ENCODE measurements around the gene ORAI3.
A peak's percentile ranks its signal among the peaks of the same experiment; 100 is the strongest.

The ORAI3 gene

GRCh38 chr16:30991052-30991451 is 42.2 kb downstream of the ORAI3 start (continued):
- TF ChIP-seq HOXA7 (CRISPR knock-in tag; IDR thresholded peaks at IDR 0.05; ENCODE audit: borderline replicate concordance): no peak
- TF ChIP-seq ZNF302 (tag by site-specific recombination; IDR thresholded peaks at IDR 0.05; ENCODE audit: low read depth): no peak
- no peak for TF ChIP-seq ZBTB21 (tag by site-specific recombination; IDR thresholded peaks at IDR 0.05)

DNA sequence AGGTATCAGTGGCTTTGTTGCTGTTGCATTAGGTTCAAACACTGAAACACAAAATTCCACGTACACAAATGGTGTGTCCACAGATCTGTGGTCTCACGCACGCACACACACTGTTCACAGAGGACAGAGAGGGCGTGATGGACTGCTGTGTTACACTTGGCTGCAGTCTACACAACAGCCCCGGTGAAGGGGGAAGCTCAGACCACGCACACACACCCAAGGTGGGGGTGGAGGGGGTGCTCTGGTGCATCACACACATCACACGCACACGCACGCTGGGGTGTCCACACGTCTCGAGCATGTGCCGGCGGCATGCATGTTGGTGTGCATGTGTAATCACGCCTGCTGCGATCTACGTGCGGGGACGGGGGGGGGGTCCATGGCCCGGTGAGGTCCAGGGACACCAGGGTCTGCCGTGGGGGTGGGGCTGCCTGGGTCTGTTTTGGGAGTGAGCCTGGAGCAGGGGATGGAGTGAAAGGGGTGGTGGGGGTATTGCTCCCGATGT is 43.5 kb downstream of the ORAI3 start:
- TF ChIP-seq ZNF324 (tag by site-specific recombination; IDR thresholded peaks at IDR 0.05) (no peak), ZNF366 (tag by site-specific recombination; conservative IDR thresholded peaks at IDR 0.05) (no peak), ZNF791 (tag by site-specific recombination; IDR thresholded peaks at IDR 0.05) (no peak), ZXDB (tag by site-specific recombination; IDR thresholded peaks at IDR 0.05) (no peak), ZNF2 (tag by site-specific recombination; IDR thresholded peaks at IDR 0.05) (no peak), HOXA7 (CRISPR knock-in tag; IDR thresholded peaks at IDR 0.05; ENCODE audit: borderline replicate concordance) (no peak), ZNF391 (tag by site-specific recombination; IDR thresholded peaks at IDR 0.05; ENCODE audit: borderline replicate concordance, low read depth) (no peak), IKZF3 (tag by site-specific recombination; IDR thresholded peaks at IDR 0.05) (no peak), ZBTB17 (tag by site-specific recombination; IDR thresholded peaks at IDR 0.05) (no peak)
- H3K4me1 ChIP-seq (ENCODE audit: control insufficient read depth, insufficient read depth, low read length): no peaks in the 10 kb centered on the region
- no peak overlapping the region for H3K4me3 ChIP-seq (ENCODE audit: low read depth, low read length)
- CTCF ChIA-PET: interaction anchor here (0.6 kb wide), 1 partner anchor 126 kb away, joined by 3 read pairs; no protein-coding TSS in a partner anchor
- POLR2A ChIA-PET: interaction anchor here (1.4 kb wide), 1 partner anchor 9 kb away, joined by 3 read pairs; no protein-coding TSS in a partner anchor
- peaks cover 0 to 5% of the 10 kb centered on the region in 2 experiments; a peak in 1 of 3 replicates for H3K36me3 ChIP-seq (ENCODE audit: control insufficient read depth in 2 of 2, insufficient read depth in 1 of 2, low read length in 2 of 2)
- H3K27ac ChIP-seq (ENCODE audit: extremely low read depth, low read depth, low read length): no peak overlapping the region
- H3K9me3 ChIP-seq (ENCODE audit: control insufficient read depth, insufficient read depth, low read depth, low read length): no peaks in the 10 kb centered on the region

DNA sequence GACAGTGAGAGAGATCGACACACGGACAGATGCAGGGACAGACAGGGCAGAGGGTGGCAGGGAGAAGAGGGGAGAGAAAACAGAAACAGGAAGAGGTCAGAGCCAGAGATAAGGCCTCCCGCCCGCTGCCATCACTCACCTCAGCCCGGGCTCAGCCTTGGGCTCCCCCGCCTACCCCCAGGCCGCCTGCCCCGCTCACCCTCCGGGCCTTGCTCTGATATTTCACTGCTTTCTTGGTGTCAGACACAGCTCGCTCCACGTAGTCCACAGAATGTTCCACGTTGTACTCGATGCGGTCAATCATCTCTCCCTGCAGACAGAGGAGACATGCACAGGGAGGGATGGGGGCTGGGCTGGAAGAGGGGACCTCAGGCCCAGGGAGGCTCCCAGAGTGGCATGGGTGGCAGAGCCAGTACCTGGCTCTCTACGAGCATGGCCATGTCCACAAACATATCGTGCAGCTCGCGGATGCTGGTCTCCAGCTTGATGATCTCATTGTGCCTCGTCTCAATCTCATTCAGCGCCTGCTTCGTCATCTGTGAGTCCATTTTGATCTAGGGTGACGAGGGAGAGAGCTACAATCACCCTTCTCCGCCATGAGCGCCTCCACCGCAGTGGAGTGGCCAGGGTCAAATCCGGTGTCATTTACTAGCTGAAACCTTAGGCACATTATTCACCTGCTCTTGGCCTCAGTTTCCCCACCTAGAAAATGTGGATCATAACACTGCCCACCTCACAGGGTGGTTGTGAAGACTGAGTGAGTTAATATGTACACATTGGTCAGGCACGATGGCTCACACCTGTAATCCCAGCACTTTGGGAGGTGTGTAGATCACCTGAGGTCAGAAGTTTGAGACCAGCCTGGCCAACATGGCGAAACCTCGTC is 44.3 kb downstream of the ORAI3 start:
- no peak overlapping the region for H3K4me3 ChIP-seq (ENCODE audit: low read depth, low read length)
- ChIA-PET CTCF (interaction anchor here (1.1 to 3.0 kb wide), 3 partner anchors 8 to 149 kb away, joined by 4 to 23 read pairs (median 7); partner anchors contain the start of gene HSD3B7), POLR2A (interaction anchor here (1.4 kb wide), 1 partner anchor 10 kb away, joined by 3 read pairs; no protein-coding TSS in a partner anchor)
- H3K27ac ChIP-seq (ENCODE audit: extremely low read depth, low read depth, low read length): no peak overlapping the region
- H3K9me3 ChIP-seq (ENCODE audit: control insufficient read depth, insufficient read depth, low read depth, low read length): no peaks in the 10 kb centered on the region
- H3K4me1 ChIP-seq (ENCODE audit: control insufficient read depth, insufficient read depth, low read length): peaks cover 5% of the 10 kb centered on the region; the same call in 1 of the 2 replicates
- TF ChIP-seq ZNF266 (tag by site-specific recombination; IDR thresholded peaks at IDR 0.05; ENCODE audit: low read depth) (no peak), KLF10 (tag by site-specific recombination; IDR thresholded peaks at IDR 0.05) (no peak), ZBTB17 (tag by site-specific recombination; IDR thresholded peaks at IDR 0.05) (peak; percentile 18; the same call in 1 of the 2 replicates), KLF7 (tag by site-specific recombination; IDR thresholded peaks at IDR 0.05; ENCODE audit: borderline replicate concordance) (no peak), ZBTB8A (tag by site-specific recombination; IDR thresholded peaks at IDR 0.05) (no peak), ZFP37 (tag by site-specific recombination; IDR thresholded peaks at IDR 0.05) (no peak), SP2 (tag by site-specific recombination; IDR thresholded peaks at IDR 0.05) (0 out of 2 replicates have a peak, but pooled peaks have one; percentile 13), SALL2 (tag by site-specific recombination; IDR thresholded peaks at IDR 0.05; ENCODE audit: borderline replicate concordance) (no peak)
- TF ChIP-seq, protein P1, sequence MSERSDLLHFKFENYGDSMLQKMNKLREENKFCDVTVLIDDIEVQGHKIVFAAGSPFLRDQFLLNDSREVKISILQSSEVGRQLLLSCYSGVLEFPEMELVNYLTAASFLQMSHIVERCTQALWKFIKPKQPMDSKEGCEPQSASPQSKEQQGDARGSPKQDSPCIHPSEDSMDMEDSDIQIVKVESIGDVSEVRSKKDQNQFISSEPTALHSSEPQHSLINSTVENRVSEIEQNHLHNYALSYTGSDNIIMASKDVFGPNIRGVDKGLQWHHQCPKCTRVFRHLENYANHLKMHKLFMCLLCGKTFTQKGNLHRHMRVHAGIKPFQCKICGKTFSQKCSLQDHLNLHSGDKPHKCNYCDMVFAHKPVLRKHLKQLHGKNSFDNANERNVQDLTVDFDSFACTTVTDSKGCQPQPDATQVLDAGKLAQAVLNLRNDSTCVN (tag by site-specific recombination; optimal IDR thresholded peaks at IDR 0.05): no peak
- H3K36me3 ChIP-seq (ENCODE audit: control insufficient read depth in 2 of 2, insufficient read depth in 1 of 2, low read length in 2 of 2): no peaks in the 10 kb centered on the region
